H1 (cell line): Measurements from ENCODE around the gene ADTRP. TPM values are rescaled to one million over a fixed set of nuclear protein-coding genes. Genes with fewer than 3 reads are reported as not detected.

ENCODE experiments used
- CTCF ChIA-PET: fragments of 300-600 bp; sonication (Branson Sonifier 250); formaldehyde crosslinking; loops from one replicate; lab custom pipeline; 2021; ENCODE audit not compliant: partially characterized antibody; lab: Charles Lee
- POLR2A ChIA-PET: fragments of 300-600 bp; sonication (Branson Sonifier 250); formaldehyde crosslinking; loops from one replicate; lab custom pipeline; 2021; ENCODE audit warnings: inconsistent platforms; ENCODE audit not compliant: partially characterized antibody; lab: Charles Lee
- DNase-seq, 2 experiments: peaks; one replicate each; pipeline versions ENCODE4 v3.0.0 to v3.0.0-alpha.2; 2010 to 2022; ENCODE audit warnings: low spot score in 2 of 2, low read depth in 1 of 2, mixed read lengths in 1 of 2
- FAIRE-seq: peaks from 2 replicates; lab custom pipeline; 2011; peaks lifted over from hg19 to GRCh38; lab: Jason Lieb, UNC
- H2AFZ ChIP-seq: 2 replicates; pipeline ENCODE4 v1.8.1; 2012; ENCODE audit warnings: low read length, inconsistent platforms
- H2AK5ac ChIP-seq: 2 replicates; pipeline ENCODE4 v1.6.1; 2013; ENCODE audit warnings: low read depth, low read length
- H2BK120ac ChIP-seq: replicated peaks from 2 replicates; pipeline ENCODE3; 2013; ENCODE audit warnings: low read depth, low read length, inconsistent platforms
- H2BK12ac ChIP-seq: 2 replicates; pipeline ENCODE4 v1.6.1; 2013; ENCODE audit warnings: low read depth, low read length
- H2BK15ac ChIP-seq: 2 replicates; pipeline ENCODE4 v1.6.1; 2013; ENCODE audit warnings: low read length
- H2BK20ac ChIP-seq: 2 replicates; pipeline ENCODE4 v1.6.1; 2013; ENCODE audit warnings: low read length
- H2BK5ac ChIP-seq: 2 replicates; pipeline ENCODE4 v1.6.1; 2013; ENCODE audit warnings: low read depth, low read length
- H3K14ac ChIP-seq: 2 replicates; pipeline ENCODE4 v1.6.1; 2013; ENCODE audit warnings: inconsistent platforms; ENCODE audit not compliant: insufficient read length
- H3K18ac ChIP-seq: 2 replicates; pipeline ENCODE4 v1.6.1; 2013; ENCODE audit warnings: low read length; ENCODE audit errors: extremely low read depth
- H3K23ac ChIP-seq: 2 replicates; pipeline ENCODE4 v1.6.1; 2013; ENCODE audit warnings: inconsistent platforms; ENCODE audit not compliant: insufficient read length
- H3K23me2 ChIP-seq: 2 replicates; pipeline ENCODE4 v1.6.1; 2013; ENCODE audit warnings: low read depth, low read length
- H3K27ac ChIP-seq: 2 replicates; pipeline ENCODE4 v1.6.1; 2011; ENCODE audit warnings: low read depth, low read length, inconsistent platforms
- H3K27me3 ChIP-seq, 4 experiments: replicated peaks in 1 of 4; 1 replicate in 1 of 4; 2 replicates in 3 of 4; pipeline versions ENCODE4 v1.6.1 to v1.8.1; 2011 to 2013; ENCODE audit warnings: low read length in 3 of 4, mild to moderate bottlenecking in 3 of 4, inconsistent platforms in 2 of 4, mixed read lengths in 2 of 4, moderate library complexity in 1 of 4; ENCODE audit not compliant: control insufficient read depth in 3 of 4, insufficient read depth in 3 of 4; ENCODE audit errors: extremely low read depth in 1 of 4
- H3K36me3 ChIP-seq, 4 experiments: 2 replicates each; pipeline versions ENCODE4 v1.6.1 to v1.8.1; 2011 to 2013; ENCODE audit warnings: mild to moderate bottlenecking in 4 of 4, low read length in 3 of 4, moderate library complexity in 2 of 4, control low read depth in 1 of 4, inconsistent platforms in 1 of 4; ENCODE audit not compliant: insufficient read depth in 4 of 4, control insufficient read depth in 2 of 4
- H3K4ac ChIP-seq: replicated peaks from 2 replicates; pipeline ENCODE3; 2013; ENCODE audit warnings: low read length, low read depth, mixed read lengths, inconsistent platforms; ENCODE audit not compliant: insufficient read length
- H3K4me1 ChIP-seq, 4 experiments: replicated peaks in 1 of 4; 1 replicate in 1 of 4; 2 replicates in 3 of 4; pipeline versions ENCODE4 v1.6.1 to v1.8.1; 2011 to 2013; ENCODE audit warnings: low read length in 3 of 4, inconsistent platforms in 2 of 4, mixed read lengths in 1 of 4; ENCODE audit not compliant: insufficient read depth in 4 of 4, control insufficient read depth in 3 of 4
- H3K4me2 ChIP-seq, 2 experiments: 2 replicates each; pipeline versions ENCODE4 v1.6.1 to v1.8.1; 2011 to 2013; ENCODE audit warnings: low read depth in 2 of 2, low read length in 2 of 2, control low read depth in 1 of 2, inconsistent platforms in 1 of 2, mild to moderate bottlenecking in 1 of 2; ENCODE audit not compliant: insufficient read depth in 1 of 2
- H3K4me3 ChIP-seq, 4 experiments: fragments of 200-600, 300-600 bp in 1 of 4; sonication (generic), shearing (Covaris generic), sonication (Bioruptor Twin) in 1 of 4; 2 replicates each; pipeline versions ENCODE4 v1.5.1 to v1.8.1; 2011 to 2016; ENCODE audit warnings: low read length in 4 of 4, low read depth in 3 of 4, control low read depth in 2 of 4, inconsistent platforms in 2 of 4, mild to moderate bottlenecking in 2 of 4, mixed read lengths in 1 of 4, moderate library complexity in 1 of 4; ENCODE audit not compliant: insufficient read depth in 2 of 4; ENCODE audit errors: extremely low read depth in 1 of 4
- H3K56ac ChIP-seq: replicated peaks from 2 replicates; pipeline ENCODE3; 2013; ENCODE audit warnings: low read depth, mild to moderate bottlenecking, mixed read lengths, low read length, inconsistent platforms; ENCODE audit not compliant: insufficient read length
- H3K79me1 ChIP-seq: 2 replicates; pipeline ENCODE4 v1.6.1; 2013; ENCODE audit warnings: low read depth, low read length, control low read depth
- H3K79me2 ChIP-seq, 2 experiments: 2 replicates each; pipeline versions ENCODE4 v1.6.1 to v1.8.1; 2012 to 2013; ENCODE audit warnings: low read length in 2 of 2, mild to moderate bottlenecking in 2 of 2, inconsistent platforms in 1 of 2; ENCODE audit not compliant: insufficient read depth in 2 of 2, control insufficient read depth in 1 of 2
- H3K9ac ChIP-seq, 4 experiments: replicated peaks in 1 of 4; 1 replicate in 1 of 4; 2 replicates in 3 of 4; pipeline versions ENCODE4 v1.6.1 to v1.8.1; 2011 to 2013; ENCODE audit warnings: low read depth in 3 of 4, low read length in 3 of 4, control low read depth in 2 of 4, mild to moderate bottlenecking in 2 of 4, moderate library complexity in 2 of 4, inconsistent platforms in 1 of 4; ENCODE audit errors: extremely low read depth in 1 of 4
- H3K9me3 ChIP-seq, 2 experiments: 2 replicates each; pipeline versions ENCODE4 v1.6.1 to v1.8.1; 2012 to 2013; ENCODE audit warnings: mild to moderate bottlenecking in 2 of 2, moderate library complexity in 2 of 2, control low read depth in 1 of 2, inconsistent platforms in 1 of 2, low read depth in 1 of 2, low read length in 1 of 2, mixed read lengths in 1 of 2; ENCODE audit not compliant: insufficient read depth in 2 of 2
- H4K20me1 ChIP-seq, 2 experiments: replicated peaks in 1 of 2; 2 replicates each; pipeline versions ENCODE3 to v1.8.1; 2011 to 2013; ENCODE audit warnings: inconsistent platforms in 2 of 2, low read length in 2 of 2, mild to moderate bottlenecking in 1 of 2; ENCODE audit not compliant: insufficient read depth in 2 of 2, control insufficient read depth in 1 of 2
- H4K5ac ChIP-seq: 2 replicates; pipeline ENCODE4 v1.6.1; 2013; ENCODE audit warnings: low read length, low read depth, mixed read lengths, inconsistent platforms; ENCODE audit not compliant: insufficient read length
- H4K8ac ChIP-seq: 2 replicates; pipeline ENCODE4 v1.8.0; 2013; ENCODE audit warnings: mild to moderate bottlenecking, moderate library complexity, low read length, inconsistent platforms; ENCODE audit not compliant: insufficient read depth; ENCODE audit errors: extremely low read depth
- H4K91ac ChIP-seq: replicated peaks from 2 replicates; pipeline ENCODE3; 2013; ENCODE audit warnings: low read length, mixed read lengths, inconsistent platforms; ENCODE audit not compliant: insufficient read length
- CTCF ChIP-seq, 3 experiments: IDR thresholded peaks; 1 replicate in 2 of 3; 2 replicates in 1 of 3; pipeline versions ENCODE4 v1.5.1 to v1.6.1; 2011; ENCODE audit warnings: low read length in 3 of 3, mild to moderate bottlenecking in 3 of 3, inconsistent platforms in 2 of 3, low read depth in 1 of 3, moderate library complexity in 1 of 3; ENCODE audit not compliant: insufficient read depth in 1 of 3; ENCODE audit errors: control extremely low read depth in 1 of 3
- SIRT6 ChIP-seq: IDR thresholded peaks from one replicate; pipeline ENCODE4 v1.7.1; 2012; ENCODE audit warnings: low read length, inconsistent platforms
- TCF12 ChIP-seq: IDR thresholded peaks from 2 replicates; pipeline ENCODE4 v1.6.1; 2011; ENCODE audit warnings: low read depth, mild to moderate bottlenecking, low read length
- WGBS, 2 experiments: shearing (Covaris generic) in 1 of 2; methylation state at CpG; one replicate each; pipeline versions ENCODE4 v1.1.6 to v1.1.7; 2013 to 2015; ENCODE audit warnings: low lambda C conversion rate in 2 of 2, mixed read lengths in 2 of 2, inconsistent platforms in 1 of 2, low coverage in 1 of 2, missing lambda C conversion rate in 1 of 2; ENCODE audit not compliant: insufficient replicate concordance in 2 of 2, insufficient coverage in 1 of 2, insufficient read length in 1 of 2; ENCODE audit errors: extremely low coverage in 1 of 2, missing lambda C conversion rate in 1 of 2; 5-methylcytosine and 5-hydroxymethylcytosine counted together
- polyA plus RNA-seq, 7 experiments: library from polyadenylated mRNA; depleted of rRNA in 3 of 7; stranded (reverse) in 5 of 7; unstranded in 2 of 7; fragments of >200 nt in 5 of 7; fragments of 200-250 nt in 2 of 7; gene quantifications; 1 replicate in 5 of 7; 2 replicates in 1 of 7; 4 replicates in 1 of 7; pipeline versions ENCODE4 v1.2.1 to v1.2.3, GENCODE V29; 2011 to 2013; ENCODE audit warnings: missing spikeins in 2 of 7, mixed read lengths in 2 of 7
- total RNA-seq: library from RNA; stranded (reverse); fragmentation: NEBNext Ultra II Directional; extraction: Animal tissue kit (Norgen Biotek cat#: 25700); gene quantifications from 2 replicates; pipeline ENCODE4 v1.2.1, GENCODE V29; 2021

The ADTRP gene
- total and polyA plus RNA-seq, 2 of the 8 experiments (the other 6 are each of a cell fraction or from before 2014, with no cell fraction given): 0.08 to 0.45 TPM

GRCh38 chr6:11705069-11705468 lies 73.5 kb downstream of the ADTRP start:
- H3K23me2 ChIP-seq: no peaks in the 10 kb centered on the region
- WGBS, 2 experiments: 95% methylated on average over 7 of the region's 7 CpGs; no CpG with 5 or more reads in 1 of the 2 experiments
- no peak for TF ChIP-seq SIRT6
- TF ChIP-seq TCF12: no peak
- TF ChIP-seq CTCF (IDR thresholded peaks at IDR 0.05; ENCODE audit: control extremely low read depth in 1 of 3, insufficient read depth in 1 of 3, low read depth in 1 of 3, low read length in 3 of 3): no peak

More at GRCh38 chr6:11705069-11705468, 73.5 kb downstream of the ADTRP start:
- H3K18ac ChIP-seq: no peak overlapping the region
- no peak overlapping the region for H3K9ac ChIP-seq
- no peak overlapping the region for H3K4me2 ChIP-seq
- no peak overlapping the region for H3K4ac ChIP-seq
- H2BK15ac ChIP-seq: no peak overlapping the region
- H3K79me1 ChIP-seq: no peaks in the 10 kb centered on the region
- no peaks in the 10 kb centered on the region for H3K4me1 ChIP-seq
- H3K9me3 ChIP-seq: no peaks in the 10 kb centered on the region
- H2AK5ac ChIP-seq: no peak overlapping the region
- no peak overlapping the region for H2BK120ac ChIP-seq
- DNase-seq: no peak
- no peaks in the 10 kb centered on the region for H4K20me1 ChIP-seq
- no peak overlapping the region for H3K4me3 ChIP-seq
- no peak overlapping the region for H4K8ac ChIP-seq
- ChIA-PET CTCF (no interaction called here), POLR2A (no interaction called here)
- no peak overlapping the region for H2BK20ac ChIP-seq
- H3K36me3 ChIP-seq: no peaks in the 10 kb centered on the region
- H4K5ac ChIP-seq: no peak overlapping the region
- H2BK5ac ChIP-seq: no peak overlapping the region
- H2BK12ac ChIP-seq: no peak overlapping the region
- no peak overlapping the region for H3K56ac ChIP-seq
- no peak overlapping the region for H2AFZ ChIP-seq
- FAIRE-seq: no peak
- no peak overlapping the region for H3K23ac ChIP-seq
- H3K14ac ChIP-seq: no peak overlapping the region
- no peaks in the 10 kb centered on the region for H3K79me2 ChIP-seq
- H3K27ac ChIP-seq: no peak overlapping the region
- no peaks in the 10 kb centered on the region for H3K27me3 ChIP-seq
- no peak overlapping the region for H4K91ac ChIP-seq
